Left renal pelvis (tissue), 4 donors: ENCODE measurements around the gene RAP1GAP2. TPM values are rescaled to one million over a fixed set of nuclear protein-coding genes. Genes with fewer than 3 reads are reported as not detected.
"Not testable (repeated sequence)": the region's sequence is repeated elsewhere in the genome, so short reads cannot be mapped to it uniquely, and the experiment has no call there.

Experiments used
- DNase-seq, 4 donors: peaks; one replicate each; pipeline ENCODE4 v3.0.0-alpha.2; 2013; ENCODE audit warnings: low read depth in 4 of 4, low spot score in 3 of 4
- polyA plus RNA-seq, 4 donors: library from polyadenylated mRNA; unstranded; fragments of 120-200 nt; gene quantifications; one replicate each; pipeline ENCODE4 v1.2.1, GENCODE V29; 2013; ENCODE audit not compliant: insufficient read length in 4 of 4

Gene RAP1GAP2
- polyA plus RNA-seq, 4 donors, result 1.7 to 28.5 (median 24.1) TPM

GRCh38 chr17:3073850-3074249 is 277.6 kb downstream of the RAP1GAP2 start:
- not testable (repeated sequence) for DNase-seq

Other genes with a start within 250 kb of the RAP1GAP2 start
- 100 to 1,000 TPM; 132 to 143 (median 141) TPM for gene PAFAH1B1, start 202.8 kb upstream of the RAP1GAP2 start, polyA plus RNA-seq
- gene CLUH, start 84.7 kb upstream of the RAP1GAP2 start, polyA plus RNA-seq, result 10 to 100 TPM; 22.0 to 58.6 (median 45.7) TPM
- gene CCDC92B, start 46.8 kb upstream of the RAP1GAP2 start, polyA plus RNA-seq, result under 1 TPM; 0.13 to 0.43 (median 0.32) TPM